K562 (cell line): ENCODE measurements around the gene USP10. TPM values are rescaled to one million over a fixed set of nuclear protein-coding genes. Genes with fewer than 3 reads are reported as not detected.

Source experiments
- BRD9 ChIP-seq: fragments of 450-650 bp; IDR thresholded peaks from 2 replicates; pipeline ENCODE4 v1.6.1; 2018; ENCODE audit warnings: low read depth; ENCODE audit not compliant: partially characterized antibody
- COPS2 ChIP-seq: fragments of 450-650 bp; conservative IDR thresholded peaks from 2 replicates; pipeline ENCODE4 v1.6.1; 2016; ENCODE audit warnings: mild to moderate bottlenecking, moderate library complexity
- CSDE1 ChIP-seq, 2 experiments: fragments of 450-650 bp; IDR thresholded peaks; 2 replicates each; pipeline ENCODE4 v1.6.1; 2016; ENCODE audit warnings: mild to moderate bottlenecking in 1 of 2
- GABPA ChIP-seq: fragments of 200-800 bp; sonication (Bioruptor generic); conservative IDR thresholded peaks from 2 replicates; pipeline ENCODE4 v1.6.1; 2016; ENCODE audit warnings: low read depth, missing genetic modification characterization, missing compliant biosample characterization
- HDAC2 ChIP-seq: fragments of 450-650 bp; IDR thresholded peaks from 2 replicates; pipeline ENCODE4 v1.6.1; 2016; ENCODE audit warnings: mild to moderate bottlenecking
- KLF6 ChIP-seq: fragments of 250-450 bp; sonication (Bioruptor Pico); IDR thresholded peaks from 2 replicates; pipeline ENCODE4 v1.4.0; 2020; ENCODE audit warnings: mild to moderate bottlenecking, moderate library complexity, borderline replicate concordance
- L3MBTL2 ChIP-seq: fragments of 450-650 bp; IDR thresholded peaks from 2 replicates; pipeline ENCODE4 v1.6.1; 2016; ENCODE audit warnings: mild to moderate bottlenecking, moderate library complexity
- NFYB ChIP-seq: IDR thresholded peaks from 2 replicates; pipeline ENCODE4 v1.6.1; 2011; ENCODE audit warnings: mild to moderate bottlenecking, moderate library complexity; ENCODE audit not compliant: insufficient read length; ENCODE audit errors: extremely low read depth
- PHF8 ChIP-seq: fragments of 200-600 bp; sonication (generic); IDR thresholded peaks from 2 replicates; pipeline ENCODE4 v1.6.1; 2012; ENCODE audit warnings: mixed run types, mild to moderate bottlenecking, inconsistent platforms, low read length, moderate library complexity, borderline replicate concordance
- RAD51 ChIP-seq: fragments of 450-650 bp; IDR thresholded peaks from 2 replicates; pipeline ENCODE4 v1.7.1; 2016; ENCODE audit warnings: low read depth, mild to moderate bottlenecking, borderline replicate concordance
- SMAD2 ChIP-seq: fragments of 150-350 bp; IDR thresholded peaks from 2 replicates; pipeline ENCODE4 v1.6.1; 2014; ENCODE audit warnings: low read depth, mild to moderate bottlenecking, low read length
- SOX6 ChIP-seq: fragments of 450-650 bp; IDR thresholded peaks from 2 replicates; pipeline ENCODE4 v1.6.1; 2014; ENCODE audit warnings: mild to moderate bottlenecking
- TAL1 ChIP-seq: fragments of 450-650 bp; IDR thresholded peaks from 2 replicates; pipeline ENCODE4 v1.6.1; 2016; ENCODE audit warnings: mild to moderate bottlenecking
- ZNF354B ChIP-seq: fragments of 250-450 bp; sonication (Bioruptor Pico); IDR thresholded peaks from 2 replicates; pipeline ENCODE4 v1.4.0; 2020
- ZNF512 ChIP-seq: IDR thresholded peaks from 2 replicates; pipeline ENCODE4 v1.6.1; 2016; ENCODE audit warnings: missing genetic modification characterization, missing compliant biosample characterization
- ZNF639 ChIP-seq, 2 experiments: fragments of 200-800 bp in 1 of 2; sonication (Bioruptor generic) in 1 of 2; sonication (generic) in 1 of 2; formaldehyde crosslinking in 1 of 2; IDR thresholded peaks in 1 of 2; conservative IDR thresholded peaks in 1 of 2; 2 replicates each; pipeline versions ENCODE4 v1.5.0 to v1.6.1; 2016 to 2020; ENCODE audit warnings: missing compliant biosample characterization in 1 of 2, missing genetic modification characterization in 1 of 2, missing genetic modification reagents in 1 of 2
- ZNF699 ChIP-seq: fragments of 250-450 bp; sonication (Bioruptor Pico); IDR thresholded peaks from 2 replicates; pipeline ENCODE4 v1.8.0; 2021; ENCODE audit warnings: mild to moderate bottlenecking, moderate library complexity; ENCODE audit not compliant: insufficient replicate concordance
- polyA plus RNA-seq, 8 experiments: library from polyadenylated mRNA; depleted of rRNA in 4 of 8; stranded (reverse) in 5 of 8; unstranded in 3 of 8; fragments of >200 nt; fragmentation: Nextera tagmentation in 2 of 8; fragmentation: Illumina TruSeq in 1 of 8; extraction: Ambion mirVana in 2 of 8; extraction: Trizol in 1 of 8; gene quantifications; 2 replicates each; pipeline versions ENCODE4 v1.2.1 to v1.2.3, GENCODE V29; 2011 to 2014; ENCODE audit warnings: inconsistent platforms in 1 of 8, missing spikeins in 1 of 8
- total RNA-seq, 7 experiments: library from RNA; depleted of rRNA in 6 of 7; stranded (reverse); fragments of >200 nt in 6 of 7; fragmentation: Illumina TruSeq in 2 of 7; extraction: Trizol in 2 of 7; gene quantifications; 2 replicates each; pipeline versions ENCODE4 v1.2.1 to v1.2.3, GENCODE V29; 2011 to 2021; ENCODE audit warnings: low replicate concordance in 1 of 7
- TF ChIP-seq, protein P1 (sequence below), 2 experiments: fragments of 450-650 bp; IDR thresholded peaks; 2 replicates each; pipeline ENCODE4 v1.6.1; 2018; ENCODE audit warnings: mild to moderate bottlenecking in 2 of 2, low read depth in 1 of 2; ENCODE audit not compliant: partially characterized antibody in 2 of 2

Gene USP10
- total and polyA plus RNA-seq, 9 of the 15 experiments (the other 6 are each of a cell fraction or from before 2014, with no cell fraction given), result 61.7 to 197 (median 116) TPM

GRCh38 chr16:84732674-84733352 lies 33.0 kb downstream of the USP10 start (continued):
- TF ChIP-seq CSDE1 (IDR thresholded peaks at IDR 0.05) (peak in 1 of 2 experiments; percentile 56; a peak in 1 of 4 replicates), PHF8 (no peak), SMAD2 (no peak), ZNF699 (CRISPR knock-in tag) (no peak), L3MBTL2 (peak; percentile 50; the same call in 1 of the 2 replicates), GABPA (tag) (peak; percentile 76), SOX6 (peak; percentile 83), TAL1 (peak; percentile 82), RAD51 (0 out of 2 replicates have a peak, but pooled peaks have one; percentile 13), NFYB (peak; percentile 74), HDAC2 (peak; percentile 96), ZNF354B (CRISPR knock-in tag) (no peak), ZNF639 (CRISPR knock-in tag; conservative IDR thresholded peaks at IDR 0.05 in 1 of 2, IDR thresholded peaks at IDR 0.05 in 1 of 2) (peak in 1 of 2 experiments; percentile 76; a peak in 2 of 4 replicates), ZNF512 (tag) (no peak), COPS2 (no peak), KLF6 (peak; percentile 19; the same call in 1 of the 2 replicates), BRD9 (peak; percentile 73)
- TF ChIP-seq, protein P1, sequence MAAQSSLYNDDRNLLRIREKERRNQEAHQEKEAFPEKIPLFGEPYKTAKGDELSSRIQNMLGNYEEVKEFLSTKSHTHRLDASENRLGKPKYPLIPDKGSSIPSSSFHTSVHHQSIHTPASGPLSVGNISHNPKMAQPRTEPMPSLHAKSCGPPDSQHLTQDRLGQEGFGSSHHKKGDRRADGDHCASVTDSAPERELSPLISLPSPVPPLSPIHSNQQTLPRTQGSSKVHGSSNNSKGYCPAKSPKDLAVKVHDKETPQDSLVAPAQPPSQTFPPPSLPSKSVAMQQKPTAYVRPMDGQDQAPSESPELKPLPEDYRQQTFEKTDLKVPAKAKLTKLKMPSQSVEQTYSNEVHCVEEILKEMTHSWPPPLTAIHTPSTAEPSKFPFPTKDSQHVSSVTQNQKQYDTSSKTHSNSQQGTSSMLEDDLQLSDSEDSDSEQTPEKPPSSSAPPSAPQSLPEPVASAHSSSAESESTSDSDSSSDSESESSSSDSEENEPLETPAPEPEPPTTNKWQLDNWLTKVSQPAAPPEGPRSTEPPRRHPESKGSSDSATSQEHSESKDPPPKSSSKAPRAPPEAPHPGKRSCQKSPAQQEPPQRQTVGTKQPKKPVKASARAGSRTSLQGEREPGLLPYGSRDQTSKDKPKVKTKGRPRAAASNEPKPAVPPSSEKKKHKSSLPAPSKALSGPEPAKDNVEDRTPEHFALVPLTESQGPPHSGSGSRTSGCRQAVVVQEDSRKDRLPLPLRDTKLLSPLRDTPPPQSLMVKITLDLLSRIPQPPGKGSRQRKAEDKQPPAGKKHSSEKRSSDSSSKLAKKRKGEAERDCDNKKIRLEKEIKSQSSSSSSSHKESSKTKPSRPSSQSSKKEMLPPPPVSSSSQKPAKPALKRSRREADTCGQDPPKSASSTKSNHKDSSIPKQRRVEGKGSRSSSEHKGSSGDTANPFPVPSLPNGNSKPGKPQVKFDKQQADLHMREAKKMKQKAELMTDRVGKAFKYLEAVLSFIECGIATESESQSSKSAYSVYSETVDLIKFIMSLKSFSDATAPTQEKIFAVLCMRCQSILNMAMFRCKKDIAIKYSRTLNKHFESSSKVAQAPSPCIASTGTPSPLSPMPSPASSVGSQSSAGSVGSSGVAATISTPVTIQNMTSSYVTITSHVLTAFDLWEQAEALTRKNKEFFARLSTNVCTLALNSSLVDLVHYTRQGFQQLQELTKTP (IDR thresholded peaks at IDR 0.05; ENCODE audit: low read depth in 1 of 2, partially characterized antibody in 2 of 2), result peak in 1 of 2 experiments; percentile 34
